ENCODE measurements around the gene TFAP2E.

Gene TFAP2E

GRCh38 chr1:35588197-35588910, 15.2 kb downstream of the TFAP2E start:
- DNase-seq, result no peak
- TF ChIP-seq CTCF (IDR thresholded peaks at IDR 0.05; ENCODE audit: low read depth, low read length), result no peak
- Histone ChIP-seq H3K27ac (no peak overlapping the region), H3K9me3 (ENCODE audit: severe bottlenecking) (no peaks in the 10 kb centered on the region), H3K27me3 (ENCODE audit: insufficient read depth, low read depth, severe bottlenecking) (no peaks in the 10 kb centered on the region), H3K36me3 (no peaks in the 10 kb centered on the region), H3K4me3 (ENCODE audit: low read depth, low read length) (no peak overlapping the region)

GRCh38 chr1:35589516-35590427, 16.7 kb downstream of the TFAP2E start:
- DNase-seq, result no peak
- TF ChIP-seq CTCF (IDR thresholded peaks at IDR 0.05; ENCODE audit: low read depth, low read length), result no peak
- H3K9me3 ChIP-seq (ENCODE audit: severe bottlenecking), result no peaks in the 10 kb centered on the region
- no peaks in the 10 kb centered on the region for H3K27me3 ChIP-seq (ENCODE audit: insufficient read depth, low read depth, severe bottlenecking)
- H3K4me3 ChIP-seq (ENCODE audit: low read depth, low read length), result no peak overlapping the region
- no peaks in the 10 kb centered on the region for H3K36me3 ChIP-seq
- no peak overlapping the region for H3K27ac ChIP-seq

GRCh38 chr1:35590476-35591040, 17.4 kb downstream of the TFAP2E start:
- H3K36me3 ChIP-seq, result no peaks in the 10 kb centered on the region
- TF ChIP-seq CTCF (IDR thresholded peaks at IDR 0.05; ENCODE audit: low read depth, low read length), result no peak
- no peak overlapping the region for H3K27ac ChIP-seq
- no peak overlapping the region for H3K4me3 ChIP-seq (ENCODE audit: low read depth, low read length)
- no peak for DNase-seq
- no peaks in the 10 kb centered on the region for H3K9me3 ChIP-seq (ENCODE audit: severe bottlenecking)
- H3K27me3 ChIP-seq (ENCODE audit: insufficient read depth, low read depth, severe bottlenecking), result no peaks in the 10 kb centered on the region

GRCh38 chr1:35591211-35591610, 18.1 kb downstream of the TFAP2E start:
- H3K4me3 ChIP-seq (ENCODE audit: low read depth, low read length), result no peak overlapping the region
- no peaks in the 10 kb centered on the region for H3K27me3 ChIP-seq (ENCODE audit: insufficient read depth, low read depth, severe bottlenecking)
- DNase-seq, result no peak
- no peak for TF ChIP-seq CTCF (IDR thresholded peaks at IDR 0.05; ENCODE audit: low read depth, low read length)
- H3K36me3 ChIP-seq, result no peaks in the 10 kb centered on the region
- no peak overlapping the region for H3K27ac ChIP-seq
- no peaks in the 10 kb centered on the region for H3K9me3 ChIP-seq (ENCODE audit: severe bottlenecking)

GRCh38 chr1:35592991-35593769, 20.1 kb downstream of the TFAP2E start:
- no peaks in the 10 kb centered on the region for H3K9me3 ChIP-seq (ENCODE audit: severe bottlenecking)
- no peak for DNase-seq
- no peak overlapping the region for H3K27ac ChIP-seq
- H3K27me3 ChIP-seq (ENCODE audit: insufficient read depth, low read depth, severe bottlenecking), result no peaks in the 10 kb centered on the region
- no peaks in the 10 kb centered on the region for H3K36me3 ChIP-seq
- H3K4me3 ChIP-seq (ENCODE audit: low read depth, low read length), result no peak overlapping the region
- no peak for TF ChIP-seq CTCF (IDR thresholded peaks at IDR 0.05; ENCODE audit: low read depth, low read length)

Data from WERI-Rb-1 (cell line).